Thoracic aorta (tissue), 2 donors: Measurements from ENCODE around the gene PRR3. TPM values are rescaled to one million over a fixed set of nuclear protein-coding genes. Genes with fewer than 3 reads are reported as not detected.

ENCODE experiments used
- ATAC-seq: fragments of 150-250 bp; one replicate; pipeline ENCODE4 v1.8.0; 2017; ENCODE audit warnings: low read depth; ENCODE audit not compliant: insufficient number of reproducible peaks, low FRiP score
- DNase-seq: peaks from one replicate; pipeline ENCODE4 v3.0.0-alpha.2; 2020; ENCODE audit warnings: low spot score
- H3K27ac ChIP-seq, 2 donors: fragments of 200-600 bp; sonication (generic); 1 replicate in 1 of 2; 2 replicates in 1 of 2; pipeline ENCODE4 v1.5.1; 2016; ENCODE audit warnings: mild to moderate bottlenecking in 2 of 2, moderate library complexity in 2 of 2
- H3K27me3 ChIP-seq: fragments of 200-600 bp; sonication (generic); replicated peaks from 2 replicates; pipeline ENCODE4 v1.6.0; 2016; ENCODE audit warnings: mild to moderate bottlenecking; ENCODE audit not compliant: insufficient read depth
- H3K36me3 ChIP-seq: fragments of 200-600 bp; sonication (generic); one replicate; pipeline ENCODE4 v1.5.1; 2016
- H3K4me1 ChIP-seq, 2 donors: fragments of 200-600 bp; sonication (generic); 1 replicate in 1 of 2; 2 replicates in 1 of 2; pipeline versions ENCODE4 v1.5.1 to v1.6.0; 2016; ENCODE audit warnings: low read depth in 2 of 2, mild to moderate bottlenecking in 1 of 2; ENCODE audit not compliant: control insufficient read depth in 1 of 2
- H3K4me3 ChIP-seq: fragments of 200-600 bp; sonication (generic); 2 replicates; pipeline ENCODE4 v1.5.1; 2016; ENCODE audit warnings: mild to moderate bottlenecking
- H3K9me3 ChIP-seq: fragments of 200-600 bp; sonication (generic); 2 replicates; pipeline ENCODE4 v1.5.1; 2016
- total RNA-seq, 2 donors: library from RNA; depleted of rRNA; stranded (reverse); fragments of >200 nt; gene quantifications; one replicate each; pipeline versions ENCODE4 v1.1.0 to v1.2.3, GENCODE V29; 2016
- TF ChIP-seq, protein P1 (sequence below): fragments of 200-600 bp; sonication (generic); IDR thresholded peaks from one replicate; pipeline ENCODE4 v1.5.1; 2019; ENCODE audit warnings: antibody characterized with exemption

PRR3 gene
- total RNA-seq, 2 donors from 2014 or later: 4.2 to 10.4 TPM

DNA sequence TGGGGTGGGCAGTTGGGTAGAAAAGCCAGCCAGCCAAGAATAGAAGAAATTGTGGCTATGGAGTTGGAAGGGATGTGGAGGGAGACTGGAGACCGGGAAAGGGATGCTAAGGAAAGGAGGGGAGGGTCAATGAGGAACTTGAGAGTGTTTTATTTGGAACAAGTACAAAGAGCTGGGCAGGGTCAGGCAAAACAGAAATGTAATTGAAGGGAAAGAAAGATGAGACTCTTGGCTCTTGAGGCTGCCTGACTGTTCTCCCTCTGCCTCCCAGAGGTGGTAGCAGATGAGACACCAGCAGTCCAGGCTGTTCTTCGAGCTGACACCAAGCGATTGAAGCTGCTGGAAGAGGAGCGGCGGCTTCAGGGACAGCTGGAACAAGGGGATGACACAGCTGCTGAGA is 26.8 kb downstream of the PRR3 start:
- peaks cover 80% of the 10 kb centered on the region for H3K36me3 ChIP-seq
- DNase-seq (no peak), ATAC-seq (no peak)
- H3K27me3 ChIP-seq: no peaks in the 10 kb centered on the region
- TF ChIP-seq, protein P1, sequence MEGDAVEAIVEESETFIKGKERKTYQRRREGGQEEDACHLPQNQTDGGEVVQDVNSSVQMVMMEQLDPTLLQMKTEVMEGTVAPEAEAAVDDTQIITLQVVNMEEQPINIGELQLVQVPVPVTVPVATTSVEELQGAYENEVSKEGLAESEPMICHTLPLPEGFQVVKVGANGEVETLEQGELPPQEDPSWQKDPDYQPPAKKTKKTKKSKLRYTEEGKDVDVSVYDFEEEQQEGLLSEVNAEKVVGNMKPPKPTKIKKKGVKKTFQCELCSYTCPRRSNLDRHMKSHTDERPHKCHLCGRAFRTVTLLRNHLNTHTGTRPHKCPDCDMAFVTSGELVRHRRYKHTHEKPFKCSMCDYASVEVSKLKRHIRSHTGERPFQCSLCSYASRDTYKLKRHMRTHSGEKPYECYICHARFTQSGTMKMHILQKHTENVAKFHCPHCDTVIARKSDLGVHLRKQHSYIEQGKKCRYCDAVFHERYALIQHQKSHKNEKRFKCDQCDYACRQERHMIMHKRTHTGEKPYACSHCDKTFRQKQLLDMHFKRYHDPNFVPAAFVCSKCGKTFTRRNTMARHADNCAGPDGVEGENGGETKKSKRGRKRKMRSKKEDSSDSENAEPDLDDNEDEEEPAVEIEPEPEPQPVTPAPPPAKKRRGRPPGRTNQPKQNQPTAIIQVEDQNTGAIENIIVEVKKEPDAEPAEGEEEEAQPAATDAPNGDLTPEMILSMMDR: no peak
- no peak overlapping the region for H3K27ac ChIP-seq
- no peaks in the 10 kb centered on the region for H3K4me1 ChIP-seq
- no peaks in the 10 kb centered on the region for H3K9me3 ChIP-seq
- no peak overlapping the region for H3K4me3 ChIP-seq

DNA sequence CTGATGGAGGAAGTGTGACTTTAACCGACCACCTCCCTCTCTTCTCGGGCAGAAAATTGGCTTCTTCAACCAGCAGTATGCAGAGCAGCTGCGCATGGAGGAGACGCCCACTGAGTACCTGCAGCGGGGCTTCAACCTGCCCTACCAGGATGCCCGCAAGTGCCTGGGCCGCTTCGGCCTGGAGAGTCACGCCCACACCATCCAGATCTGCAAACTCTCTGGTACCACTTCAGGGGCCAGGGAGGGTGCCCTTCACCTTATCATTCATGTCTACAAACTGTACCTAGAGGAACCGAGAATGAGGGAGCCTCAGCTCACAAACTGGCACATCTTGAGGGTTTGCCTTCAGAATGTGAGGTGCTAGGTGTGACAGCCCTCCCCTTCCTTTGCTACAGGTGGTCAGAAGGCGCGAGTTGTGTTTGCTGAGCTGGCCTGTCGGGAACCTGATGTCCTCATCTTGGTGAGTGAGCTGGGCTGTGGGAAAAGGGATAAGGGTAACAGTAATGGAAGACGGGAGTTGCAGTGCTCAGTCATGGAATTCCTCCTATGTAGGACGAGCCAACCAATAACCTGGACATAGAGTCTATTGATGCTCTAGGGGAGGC is 32.8 kb downstream of the PRR3 start:
- H3K4me3 ChIP-seq: no peak overlapping the region
- no peak for DNase-seq
- peaks cover 55% of the 10 kb centered on the region for H3K36me3 ChIP-seq
- ATAC-seq: no peak
- no peaks in the 10 kb centered on the region for H3K27me3 ChIP-seq
- H3K4me1 ChIP-seq: no peaks in the 10 kb centered on the region
- TF ChIP-seq, protein P1: no peak
- H3K27ac ChIP-seq: no peak overlapping the region
- H3K9me3 ChIP-seq: no peaks in the 10 kb centered on the region

DNA sequence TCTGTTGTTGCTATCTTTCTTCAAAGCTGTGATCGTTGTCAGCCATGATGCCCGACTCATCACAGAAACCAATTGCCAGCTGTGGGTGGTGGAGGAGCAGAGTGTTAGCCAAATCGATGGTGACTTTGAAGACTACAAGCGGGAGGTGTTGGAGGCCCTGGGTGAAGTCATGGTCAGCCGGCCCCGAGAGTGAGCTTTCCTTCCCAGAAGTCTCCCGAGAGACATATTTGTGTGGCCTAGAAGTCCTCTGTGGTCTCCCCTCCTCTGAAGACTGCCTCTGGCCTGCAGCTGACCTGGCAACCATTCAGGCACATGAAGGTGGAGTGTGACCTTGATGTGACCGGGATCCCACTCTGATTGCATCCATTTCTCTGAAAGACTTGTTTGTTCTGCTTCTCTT is 33.4 kb downstream of the PRR3 start:
- TF ChIP-seq, protein P1: no peak

DNA sequence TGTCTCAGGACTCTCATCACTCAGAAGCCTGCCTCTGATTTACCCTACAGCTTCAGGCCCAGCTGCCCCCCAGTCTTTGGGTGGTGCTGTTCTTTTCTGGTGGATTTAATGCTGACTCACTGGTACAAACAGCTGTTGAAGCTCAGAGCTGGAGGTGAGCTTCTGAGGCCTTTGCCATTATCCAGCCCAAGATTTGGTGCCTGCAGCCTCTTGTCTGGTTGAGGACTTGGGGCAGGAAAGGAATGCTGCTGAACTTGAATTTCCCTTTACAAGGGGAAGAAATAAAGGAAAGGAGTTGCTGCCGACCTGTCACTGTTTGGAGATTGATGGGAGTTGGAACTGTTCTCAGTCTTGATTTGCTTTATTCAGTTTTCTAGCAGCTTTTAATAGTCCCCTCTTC is 33.9 kb downstream of the PRR3 start:
- DNase-seq (no peak), ATAC-seq (no peak)
- H3K9me3 ChIP-seq: no peaks in the 10 kb centered on the region
- H3K27me3 ChIP-seq: no peaks in the 10 kb centered on the region
- H3K4me3 ChIP-seq: no peak overlapping the region
- TF ChIP-seq, protein P1: no peak
- H3K36me3 ChIP-seq: peaks cover 44% of the 10 kb centered on the region
- no peaks in the 10 kb centered on the region for H3K4me1 ChIP-seq
- H3K27ac ChIP-seq: no peak overlapping the region

More for the DNA sequence above, 33.4 kb downstream of the PRR3 start:
- Histone ChIP-seq H3K36me3 (peaks cover 49% of the 10 kb centered on the region), H3K9me3 (no peaks in the 10 kb centered on the region), H3K27me3 (no peaks in the 10 kb centered on the region), H3K4me1 (no peaks in the 10 kb centered on the region), H3K27ac (no peak overlapping the region), H3K4me3 (no peak overlapping the region)
- no peak for DNase-seq
- ATAC-seq: no peak

DNA sequence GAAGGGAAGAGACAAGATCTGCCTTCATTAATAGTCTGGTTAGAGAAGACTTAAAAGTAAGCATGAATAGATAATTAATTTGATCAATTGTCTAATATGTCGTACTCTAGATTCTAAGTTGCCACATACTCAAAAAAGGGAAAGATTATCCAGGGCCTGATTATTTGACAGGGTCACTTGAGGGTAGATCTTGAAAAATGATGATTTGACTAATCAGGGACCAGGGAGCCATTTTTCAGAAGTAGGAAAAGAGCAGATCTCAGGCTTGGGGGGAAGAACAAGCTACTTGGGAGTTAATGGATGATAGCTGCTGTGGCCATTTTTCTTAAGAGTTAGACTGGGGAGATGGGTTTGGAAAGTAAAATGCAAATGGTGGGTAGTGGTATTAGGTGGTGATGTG is 35.2 kb downstream of the PRR3 start:
- no peaks in the 10 kb centered on the region for H3K27me3 ChIP-seq
- no peak overlapping the region for H3K4me3 ChIP-seq
- ATAC-seq: no peak
- no peak overlapping the region for H3K27ac ChIP-seq
- H3K9me3 ChIP-seq: no peaks in the 10 kb centered on the region
- no peaks in the 10 kb centered on the region for H3K4me1 ChIP-seq
- no peak for DNase-seq
- TF ChIP-seq, protein P1: no peak
- H3K36me3 ChIP-seq: peaks cover 35% of the 10 kb centered on the region
